Chondrocyte (in vitro differentiated cells): ENCODE measurements around the gene CORO1C. TPM values are rescaled to one million over a fixed set of nuclear protein-coding genes. Genes with fewer than 3 reads are reported as not detected.
"Not testable (repeated sequence)": the region's sequence is repeated elsewhere in the genome, so short reads cannot be mapped to it uniquely, and the experiment has no call there.

ENCODE experiments used
- DNase-seq: peaks from one replicate; pipeline ENCODE4 v3.0.0; 2021; ENCODE audit warnings: mixed read lengths, low spot score
- H3K27ac Mint-ChIP-seq: one replicate; pipeline ENCODE4 v1.8.0; 2021; ENCODE audit warnings: mild to moderate bottlenecking, moderate library complexity, mixed read lengths; ENCODE audit not compliant: unreplicated experiment
- H3K27me3 Mint-ChIP-seq: 2 replicates; pipeline ENCODE4 v1.8.0; 2021; ENCODE audit warnings: low read depth, mixed read lengths
- H3K36me3 Mint-ChIP-seq: 2 replicates; pipeline ENCODE4 v1.8.0; 2021; ENCODE audit warnings: low read depth, mixed read lengths
- H3K4me1 Mint-ChIP-seq: 2 replicates; pipeline ENCODE4 v1.8.0; 2021; ENCODE audit warnings: low read depth, mild to moderate bottlenecking, mixed read lengths
- H3K4me3 Mint-ChIP-seq: one replicate; pipeline ENCODE4 v1.8.0; 2021; ENCODE audit warnings: mild to moderate bottlenecking, moderate library complexity, mixed read lengths; ENCODE audit not compliant: unreplicated experiment
- H3K9me3 Mint-ChIP-seq: 2 replicates; pipeline ENCODE4 v1.8.0; 2021; ENCODE audit warnings: low read depth, mixed read lengths
- CTCF ChIP-seq: fragments of 200-600 bp; sonication (generic); IDR thresholded peaks from 2 replicates; pipeline ENCODE4 v1.5.0; 2021; ENCODE audit warnings: antibody characterized with exemption, mild to moderate bottlenecking, moderate library complexity
- total RNA-seq: library from RNA; stranded (reverse); gene quantifications from 3 replicates; pipeline ENCODE4 v1.2.1, GENCODE V29; 2021

CORO1C gene
- total RNA-seq, 1 donor from 2014 or later = 336 TPM

- H3K4me1 Mint-ChIP-seq = peaks cover 28% of the 10 kb centered on the region
- no peaks in the 10 kb centered on the region for H3K27me3 Mint-ChIP-seq
- no peaks in the 10 kb centered on the region for H3K36me3 Mint-ChIP-seq
- no peak for DNase-seq
- peak overlapping the region; percentile 83 for H3K27ac Mint-ChIP-seq
- TF ChIP-seq CTCF = no peak
- no peak overlapping the region for H3K4me3 Mint-ChIP-seq
- H3K9me3 Mint-ChIP-seq = no peaks in the 10 kb centered on the region
These were observed 42.8 kb upstream of the CORO1C start for GRCh38 chr12:108773798-108774788.

GRCh38 chr12:108772891-108773797 is 41.8 kb upstream of the CORO1C start:
- TF ChIP-seq CTCF = no peak
- Mint-ChIP-seq H3K27me3 (no peaks in the 10 kb centered on the region), H3K4me3 (no peak overlapping the region), H3K9me3 (no peaks in the 10 kb centered on the region), H3K4me1 (peaks cover 30% of the 10 kb centered on the region), H3K27ac (peak overlapping the region; percentile 83), H3K36me3 (no peaks in the 10 kb centered on the region)
- no peak for DNase-seq

- no peaks in the 10 kb centered on the region for H3K36me3 Mint-ChIP-seq
- H3K4me3 Mint-ChIP-seq = no peak overlapping the region
- H3K9me3 Mint-ChIP-seq = no peaks in the 10 kb centered on the region
- TF ChIP-seq CTCF = no peak
- DNase-seq = no peak
- peak overlapping the region; percentile 45 for H3K27ac Mint-ChIP-seq
- no peaks in the 10 kb centered on the region for H3K27me3 Mint-ChIP-seq
- H3K4me1 Mint-ChIP-seq = peaks cover 29% of the 10 kb centered on the region
These were observed 40.9 kb upstream of the CORO1C start for GRCh38 chr12:108772247-108772646.

- not testable (repeated sequence) for DNase-seq, H3K9me3 Mint-ChIP-seq, H3K36me3 Mint-ChIP-seq, H3K27me3 Mint-ChIP-seq, H3K4me3 Mint-ChIP-seq
- H3K4me1 Mint-ChIP-seq = peaks cover 26% of the 10 kb centered on the region
- peak overlapping the region; percentile 45 for H3K27ac Mint-ChIP-seq
These were observed 40.5 kb upstream of the CORO1C start for GRCh38 chr12:108771835-108772234.

GRCh38 chr12:108770963-108771362 is 39.6 kb upstream of the CORO1C start:
- H3K27ac Mint-ChIP-seq = no peak overlapping the region
- no peaks in the 10 kb centered on the region for H3K36me3 Mint-ChIP-seq
- H3K9me3 Mint-ChIP-seq = no peaks in the 10 kb centered on the region
- H3K4me1 Mint-ChIP-seq = peaks cover 26% of the 10 kb centered on the region
- H3K27me3 Mint-ChIP-seq = no peaks in the 10 kb centered on the region
- no peak for DNase-seq
- TF ChIP-seq CTCF = no peak
- no peak overlapping the region for H3K4me3 Mint-ChIP-seq
